Liver (tissue), 5 donors: Measurements from ENCODE around the gene GRK6. TPM values are rescaled to one million over a fixed set of nuclear protein-coding genes. Genes with fewer than 3 reads are reported as not detected.

ENCODE experiments used
- polyA plus RNA-seq, 2 donors: library from polyadenylated mRNA; stranded (reverse) in 1 of 2; unstranded in 1 of 2; fragments of 200-250 nt in 1 of 2; fragments of >200 nt in 1 of 2; fragmentation: Nextera tagmentation in 1 of 2; extraction: Ambion mirVana in 1 of 2; gene quantifications; one replicate each; pipeline versions ENCODE4 v1.2.1 to v1.2.3, GENCODE V29; 2013 to 2015
- total RNA-seq, 2 donors: library from RNA; depleted of rRNA; stranded (reverse); fragments of >200 nt; gene quantifications; one replicate each; pipeline ENCODE4 v1.2.3, GENCODE V29; 2014
- TF ChIP-seq, protein P1 (sequence below): IDR thresholded peaks from 2 replicates; pipeline ENCODE4 v1.6.1; 2016; ENCODE audit warnings: antibody characterized with exemption, mild to moderate bottlenecking
- donor health status: healthy.
- donor health status: healthy.
- donor health status: healthy.

The GRK6 gene
- total and polyA plus RNA-seq, 4 donors: 3.1 to 24.0 (median 10.8) TPM

DNA sequence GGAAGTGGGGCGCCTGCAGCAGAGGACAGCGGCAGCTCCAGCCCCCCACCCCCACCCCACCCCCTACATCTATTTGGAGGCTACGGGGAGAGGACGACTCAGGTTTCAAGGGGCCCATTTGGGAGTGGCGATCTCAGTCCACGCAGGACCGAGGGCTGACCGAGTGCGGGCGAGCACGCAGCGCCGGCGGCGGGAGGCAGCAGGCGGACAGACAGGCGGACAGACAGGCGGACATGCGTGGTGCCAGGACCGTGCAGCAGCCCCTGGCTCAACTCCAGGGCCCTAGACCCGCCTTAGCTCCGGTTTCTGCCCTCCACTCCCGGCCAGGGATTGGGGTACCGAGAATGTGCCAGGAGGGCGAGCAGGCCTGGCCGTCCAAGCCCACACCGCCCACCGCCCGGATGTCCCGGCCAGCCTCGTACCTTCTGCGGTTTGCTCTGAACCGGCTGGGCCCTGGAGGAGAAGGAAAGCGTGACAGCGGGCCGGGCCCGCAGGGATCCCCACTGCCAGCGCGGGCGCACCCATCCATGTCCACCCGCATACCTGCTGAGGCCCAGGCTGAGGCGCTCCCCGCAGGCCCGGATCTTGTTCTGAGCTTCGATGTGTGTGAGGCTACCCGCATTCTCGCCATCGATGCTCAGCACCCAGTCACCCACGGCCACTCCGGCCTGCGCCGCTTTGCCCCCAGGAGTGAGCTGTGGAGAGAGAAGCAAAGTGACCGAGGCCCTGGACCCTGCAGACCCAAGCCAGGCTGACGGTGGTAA is 65.7 kb downstream of the GRK6 start (continued):
- TF ChIP-seq, protein P1, sequence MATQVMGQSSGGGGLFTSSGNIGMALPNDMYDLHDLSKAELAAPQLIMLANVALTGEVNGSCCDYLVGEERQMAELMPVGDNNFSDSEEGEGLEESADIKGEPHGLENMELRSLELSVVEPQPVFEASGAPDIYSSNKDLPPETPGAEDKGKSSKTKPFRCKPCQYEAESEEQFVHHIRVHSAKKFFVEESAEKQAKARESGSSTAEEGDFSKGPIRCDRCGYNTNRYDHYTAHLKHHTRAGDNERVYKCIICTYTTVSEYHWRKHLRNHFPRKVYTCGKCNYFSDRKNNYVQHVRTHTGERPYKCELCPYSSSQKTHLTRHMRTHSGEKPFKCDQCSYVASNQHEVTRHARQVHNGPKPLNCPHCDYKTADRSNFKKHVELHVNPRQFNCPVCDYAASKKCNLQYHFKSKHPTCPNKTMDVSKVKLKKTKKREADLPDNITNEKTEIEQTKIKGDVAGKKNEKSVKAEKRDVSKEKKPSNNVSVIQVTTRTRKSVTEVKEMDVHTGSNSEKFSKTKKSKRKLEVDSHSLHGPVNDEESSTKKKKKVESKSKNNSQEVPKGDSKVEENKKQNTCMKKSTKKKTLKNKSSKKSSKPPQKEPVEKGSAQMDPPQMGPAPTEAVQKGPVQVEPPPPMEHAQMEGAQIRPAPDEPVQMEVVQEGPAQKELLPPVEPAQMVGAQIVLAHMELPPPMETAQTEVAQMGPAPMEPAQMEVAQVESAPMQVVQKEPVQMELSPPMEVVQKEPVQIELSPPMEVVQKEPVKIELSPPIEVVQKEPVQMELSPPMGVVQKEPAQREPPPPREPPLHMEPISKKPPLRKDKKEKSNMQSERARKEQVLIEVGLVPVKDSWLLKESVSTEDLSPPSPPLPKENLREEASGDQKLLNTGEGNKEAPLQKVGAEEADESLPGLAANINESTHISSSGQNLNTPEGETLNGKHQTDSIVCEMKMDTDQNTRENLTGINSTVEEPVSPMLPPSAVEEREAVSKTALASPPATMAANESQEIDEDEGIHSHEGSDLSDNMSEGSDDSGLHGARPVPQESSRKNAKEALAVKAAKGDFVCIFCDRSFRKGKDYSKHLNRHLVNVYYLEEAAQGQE: no peak

Other genes with a start within 250 kb of the GRK6 start
- 10 to 100 TPM in 1 of 2 donors, 1 to 10 TPM in 1; 8.5 to 10.3 TPM for gene RAB24, start 123.0 kb upstream of the GRK6 start, total RNA-seq
- gene RAB24, start 123.0 kb upstream of the GRK6 start, polyA plus RNA-seq: 10 to 100 TPM; 13.8 to 19.0 TPM
- gene PRELID1, start 122.9 kb upstream of the GRK6 start, total RNA-seq: 10 to 100 TPM; 47.9 to 58.4 TPM
- gene PRELID1, start 122.9 kb upstream of the GRK6 start, polyA plus RNA-seq: 100 to 1,000 TPM; 112 to 200 TPM
- gene MXD3, start 114.8 kb upstream of the GRK6 start, total RNA-seq: 10 to 100 TPM in 1 of 2 donors, 1 to 10 TPM in 1; 6.0 to 36.8 TPM
- gene MXD3, start 114.8 kb upstream of the GRK6 start, polyA plus RNA-seq: 1 to 10 TPM; 1.9 to 8.0 TPM
- 100 to 1,000 TPM; 279 to 478 TPM for gene LMAN2, start 75.0 kb upstream of the GRK6 start, total RNA-seq
- 100 to 1,000 TPM; 243 to 449 TPM for gene LMAN2, start 75.0 kb upstream of the GRK6 start, polyA plus RNA-seq
- gene RGS14, start 68.8 kb upstream of the GRK6 start, total RNA-seq: 10 to 100 TPM; 10.2 to 53.8 TPM
- gene RGS14, start 68.8 kb upstream of the GRK6 start, polyA plus RNA-seq: 10 to 100 TPM; 30.7 to 35.8 TPM
- 1 to 10 TPM in 1 of 2 donors, under 1 TPM in 1; 0.23 to 1.0 TPM for gene SLC34A1, start 42.2 kb upstream of the GRK6 start, total RNA-seq
- gene SLC34A1, start 42.2 kb upstream of the GRK6 start, polyA plus RNA-seq: under 1 TPM; 0.33 to 0.60 TPM
- gene PFN3, start 26.0 kb upstream of the GRK6 start, total RNA-seq: not detected
- not detected for gene PFN3, start 26.0 kb upstream of the GRK6 start, polyA plus RNA-seq
- 100 to 1,000 TPM in 1 of 2 donors, 10 to 100 TPM in 1; 27.7 to 256 TPM for gene F12, start 17.1 kb upstream of the GRK6 start, total RNA-seq
- gene F12, start 17.1 kb upstream of the GRK6 start, polyA plus RNA-seq: 100 to 1,000 TPM; 294 to 328 TPM
- under 1 TPM; 0.17 to 0.37 TPM for gene PRR7, start 20.1 kb downstream of the GRK6 start, total RNA-seq
- 1 to 10 TPM in 1 of 2 donors, under 1 TPM in 1; 0.60 to 1.4 TPM for gene PRR7, start 20.1 kb downstream of the GRK6 start, polyA plus RNA-seq
- 1 to 10 TPM; 2.3 to 4.9 TPM for gene DBN1, start 47.0 kb downstream of the GRK6 start, total RNA-seq
- gene DBN1, start 47.0 kb downstream of the GRK6 start, polyA plus RNA-seq: 1 to 10 TPM; 1.5 to 1.8 TPM
- gene PDLIM7, start 70.9 kb downstream of the GRK6 start, total RNA-seq: 10 to 100 TPM in 1 of 2 donors, 1 to 10 TPM in 1; 7.0 to 36.0 TPM
- 1 to 10 TPM; 5.5 to 10.0 TPM for gene PDLIM7, start 70.9 kb downstream of the GRK6 start, polyA plus RNA-seq
- gene DOK3, start 83.2 kb downstream of the GRK6 start, total RNA-seq: 10 to 100 TPM; 10.2 to 19.2 TPM
- gene DOK3, start 83.2 kb downstream of the GRK6 start, polyA plus RNA-seq: 1 to 10 TPM; 1.7 to 2.9 TPM
- gene DDX41, start 90.3 kb downstream of the GRK6 start, total RNA-seq: 10 to 100 TPM; 42.4 to 58.5 TPM
- gene DDX41, start 90.3 kb downstream of the GRK6 start, polyA plus RNA-seq: 10 to 100 TPM; 20.4 to 48.7 TPM
- gene FAM193B, start 127.9 kb downstream of the GRK6 start, total RNA-seq: 10 to 100 TPM; 14.3 to 31.8 TPM
- 10 to 100 TPM; 15.5 to 16.2 TPM for gene FAM193B, start 127.9 kb downstream of the GRK6 start, polyA plus RNA-seq
- gene TMED9, start 165.5 kb downstream of the GRK6 start, total RNA-seq: 100 to 1,000 TPM in 1 of 2 donors, 10 to 100 TPM in 1; 68.8 to 143 TPM
- gene TMED9, start 165.5 kb downstream of the GRK6 start, polyA plus RNA-seq: 100 to 1,000 TPM in 1 of 2 donors, 10 to 100 TPM in 1; 66.7 to 234 TPM
- 10 to 100 TPM; 12.6 to 18.7 TPM for gene B4GALT7, start 173.5 kb downstream of the GRK6 start, total RNA-seq
- 10 to 100 TPM in 1 of 2 donors, 1 to 10 TPM in 1; 8.1 to 19.7 TPM for gene B4GALT7, start 173.5 kb downstream of the GRK6 start, polyA plus RNA-seq